Posterior vena cava (tissue), 2 donors: ENCODE measurements around the gene GAL. TPM values are rescaled to one million over a fixed set of nuclear protein-coding genes. Genes with fewer than 3 reads are reported as not detected.

Experiments used
- DNase-seq: peaks from one replicate; pipeline ENCODE4 v3.0.0-alpha.2; 2020; ENCODE audit warnings: low spot score
- intact Hi-C, 2 donors: fragments of 100-400 bp; cut with DNase I; formaldehyde crosslinking; loops; one replicate each; pipeline versions ENCODE4 v1.14.1 to v1.14.2; 2022 to 2023
- total RNA-seq, 2 donors: library from RNA; stranded (reverse); fragmentation: NEBNext Ultra II Directional; extraction: Animal tissue kit (Norgen Biotek cat#: 25700); gene quantifications; one replicate each; pipeline ENCODE4 v1.2.1, GENCODE V29; 2021
- donor health status: DM: yes; HTN: yes; CAD: no.
- donor health status: DM: yes; HTN: yes; CAD: no.

GAL gene
- total RNA-seq, 2 donors from 2014 or later: 0.52 TPM; not detected in 1

DNA sequence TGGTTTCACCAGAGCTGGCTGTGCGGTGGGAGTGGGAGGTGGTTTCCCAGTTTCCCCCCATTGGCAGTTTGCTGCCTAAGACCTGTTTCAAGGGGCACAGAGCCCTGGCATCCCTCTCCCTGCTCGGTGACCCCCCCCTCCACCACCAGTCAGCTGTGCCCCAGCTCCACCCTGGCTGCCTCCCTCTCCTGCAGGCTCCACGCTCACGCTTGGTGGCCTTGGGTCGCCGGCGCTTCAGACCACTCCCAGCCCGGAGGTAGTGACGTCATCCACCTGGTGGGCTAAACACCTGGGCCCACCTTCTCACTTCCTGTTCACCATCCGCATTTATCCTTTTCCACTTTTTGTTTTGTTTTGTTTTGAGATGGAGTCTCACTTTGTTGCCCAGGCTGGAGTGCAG is 7.8 kb downstream of the GAL start:
- DNase-seq: no peak
- intact Hi-C loops: no loop called here

DNA sequence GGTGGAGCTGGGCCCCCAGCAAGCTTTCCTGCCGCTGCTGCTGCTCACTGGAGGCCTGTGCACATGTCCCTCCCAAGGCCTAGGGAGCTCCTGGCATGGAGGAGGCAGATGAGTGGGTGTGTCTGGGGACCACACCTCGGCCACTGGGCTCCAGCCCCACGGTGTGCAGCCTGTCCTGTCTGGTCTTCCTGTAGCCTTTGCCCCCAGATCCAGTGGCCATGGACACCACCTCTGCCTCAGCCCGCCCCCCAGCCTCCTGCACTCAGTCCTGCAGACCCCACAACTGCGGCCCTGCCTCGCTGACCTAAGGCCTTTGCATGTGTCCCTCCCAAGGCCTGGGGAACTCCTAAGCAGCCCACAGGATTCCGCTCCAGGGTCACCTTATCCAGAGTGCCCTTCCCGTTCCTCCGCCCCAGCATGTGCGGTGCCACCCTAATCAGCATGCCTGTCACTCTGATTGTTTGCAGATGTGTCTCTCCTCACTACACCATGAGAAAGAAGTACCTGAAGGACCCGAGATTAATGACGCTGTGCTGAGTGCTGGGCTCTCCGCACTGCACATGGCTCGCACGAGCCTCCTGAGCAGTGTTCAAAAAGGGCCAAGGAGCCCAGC is 8.6 kb downstream of the GAL start:
- no peak for DNase-seq

DNA sequence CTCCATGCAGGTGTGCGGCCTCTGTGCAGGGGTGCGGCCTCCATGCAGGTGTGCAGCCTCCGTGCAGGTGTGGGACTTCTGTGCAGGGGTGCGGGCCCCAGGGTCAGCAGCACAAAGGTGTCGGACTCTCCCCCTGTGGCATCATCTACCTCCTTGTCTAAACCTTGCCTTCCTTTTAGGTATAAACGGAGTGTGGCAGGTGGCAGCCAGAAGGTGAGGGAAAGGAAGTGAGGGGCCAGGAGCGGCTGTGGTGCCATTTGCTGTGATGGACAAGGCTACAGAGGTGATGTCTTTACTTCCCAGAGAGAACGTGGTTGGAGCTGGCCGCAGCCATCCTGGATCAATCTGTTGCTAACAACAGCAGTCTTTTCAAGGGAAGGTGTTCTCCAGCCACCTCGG is 9.1 kb downstream of the GAL start:
- DNase-seq: no peak

More for the DNA sequence above, 8.6 kb downstream of the GAL start:
- intact Hi-C loops: no loop called here

DNA sequence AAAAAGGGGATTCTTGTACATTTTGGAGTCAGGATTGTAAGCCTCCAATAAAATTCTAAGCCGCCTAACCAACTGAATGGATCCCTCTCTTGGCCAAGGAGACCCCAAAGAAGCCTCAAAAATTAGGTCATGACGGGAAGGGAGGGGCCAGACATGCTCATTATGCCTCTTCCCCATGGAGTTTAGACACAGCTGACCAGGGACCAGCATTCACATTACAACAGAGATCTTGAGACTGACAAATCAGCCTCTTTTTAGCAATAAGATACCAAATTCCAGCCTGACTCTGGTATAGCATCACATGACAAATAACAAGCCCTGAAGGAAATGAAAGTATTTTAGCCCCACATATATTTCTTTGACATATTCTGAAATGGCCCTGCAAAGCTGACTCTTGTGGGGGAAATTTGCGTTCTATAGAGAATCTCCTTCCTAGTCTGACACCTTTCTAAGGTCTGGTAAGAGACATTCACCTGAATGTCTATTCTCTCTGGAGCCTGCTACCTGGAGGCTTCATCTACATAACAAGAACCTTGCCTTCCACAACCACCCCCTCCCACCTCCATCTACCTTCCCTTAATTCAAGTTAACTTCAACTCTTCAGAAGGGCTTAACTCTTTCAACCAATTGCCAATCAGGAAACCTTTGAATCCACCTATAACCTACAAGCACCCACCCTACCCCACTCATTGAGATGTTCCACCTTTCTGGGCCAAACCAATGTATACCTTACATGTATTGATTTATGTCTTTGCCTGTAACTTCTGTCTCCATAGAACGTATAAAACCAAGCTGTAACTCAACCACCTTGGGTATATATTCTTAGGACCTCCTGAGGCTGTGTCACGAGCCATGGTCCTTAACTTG is 10.3 kb downstream of the GAL start:
- no peak for DNase-seq
- intact Hi-C loops: no loop called here

More for the DNA sequence above, 9.1 kb downstream of the GAL start:
- intact Hi-C loops: no loop called here

DNA sequence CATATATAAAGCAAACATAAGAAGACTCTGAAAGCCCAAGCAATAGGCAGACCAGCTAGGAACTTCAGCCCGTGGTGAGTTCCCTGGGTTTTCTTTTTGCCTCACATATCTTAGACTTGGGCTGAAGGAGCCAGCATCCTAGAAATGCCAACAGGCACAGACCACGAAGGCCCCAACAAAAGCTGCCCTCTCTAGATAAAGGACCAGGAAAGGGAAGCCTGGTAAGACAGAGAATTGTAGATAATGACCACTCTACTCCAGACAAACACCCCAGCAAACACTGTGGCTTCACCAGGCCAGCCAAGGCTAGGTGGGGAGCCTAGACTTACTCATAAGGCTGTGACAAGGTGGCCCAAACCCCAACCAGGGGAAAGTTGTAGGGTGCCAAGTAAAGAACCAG is 11.2 kb downstream of the GAL start:
- intact Hi-C loops: no loop called here

DNA sequence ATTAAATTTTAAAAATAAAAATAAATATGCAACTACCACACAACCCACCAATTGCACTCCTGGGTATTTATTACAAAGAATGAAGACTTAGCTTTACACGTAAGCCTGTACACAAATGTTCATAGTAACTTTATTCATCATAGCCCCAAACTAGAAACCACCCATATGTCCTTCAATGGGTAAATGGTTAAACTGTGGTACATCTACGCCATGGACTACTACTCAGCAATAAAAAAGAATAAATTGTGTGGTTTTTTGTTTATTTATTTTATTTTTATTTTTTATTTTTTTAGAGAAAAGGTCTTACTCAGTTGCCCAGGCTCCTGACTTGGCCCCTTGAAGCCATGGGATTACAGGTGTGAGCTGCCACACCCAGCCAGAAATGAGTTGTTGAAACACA is 14.6 kb downstream of the GAL start:
- intact Hi-C loops: no loop called here
- no peak for DNase-seq

More for the DNA sequence above, 11.2 kb downstream of the GAL start:
- DNase-seq: no peak

DNA sequence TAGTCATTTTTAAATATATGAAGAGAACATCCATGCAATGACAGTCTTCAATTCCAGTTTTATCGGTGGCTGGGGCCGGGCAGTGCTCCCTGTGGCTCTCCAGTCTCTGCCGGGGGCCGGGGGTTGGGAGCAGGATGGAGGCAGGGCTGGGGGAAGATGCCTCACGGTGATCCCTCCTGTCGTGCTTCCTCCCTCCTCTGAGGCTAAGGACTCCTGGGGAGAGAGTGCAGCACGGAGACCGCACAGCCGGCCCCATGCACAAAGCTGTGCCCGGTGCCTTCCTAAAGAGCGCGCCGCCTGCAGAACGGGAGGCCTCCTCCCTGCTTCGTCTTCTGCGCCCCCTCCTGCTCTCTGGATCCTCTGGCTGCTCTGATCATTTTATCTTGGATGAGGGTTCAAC is 20.5 kb downstream of the GAL start:
- DNase-seq: no peak
- intact Hi-C loops: no loop called here

DNA sequence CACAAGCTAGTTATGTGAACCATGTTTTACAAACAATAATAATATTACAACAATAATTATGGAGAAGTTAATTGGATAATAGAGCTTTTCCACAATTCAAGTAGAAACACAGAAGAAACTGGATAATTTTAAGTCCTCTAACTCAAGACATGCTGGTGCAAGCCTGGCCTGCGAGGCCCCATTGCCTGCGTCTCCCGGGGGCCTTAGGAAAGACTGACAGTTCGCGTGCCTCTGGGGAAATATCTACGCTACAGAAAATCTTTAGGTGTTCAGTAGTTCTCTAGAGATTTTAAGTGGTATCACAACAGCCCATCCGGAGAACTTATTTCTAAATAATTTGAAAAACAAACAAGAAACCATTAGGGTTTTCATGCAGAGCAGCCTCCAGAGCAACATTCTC is 23.2 kb downstream of the GAL start:
- no peak for DNase-seq
- intact Hi-C loops: no loop called here

DNA sequence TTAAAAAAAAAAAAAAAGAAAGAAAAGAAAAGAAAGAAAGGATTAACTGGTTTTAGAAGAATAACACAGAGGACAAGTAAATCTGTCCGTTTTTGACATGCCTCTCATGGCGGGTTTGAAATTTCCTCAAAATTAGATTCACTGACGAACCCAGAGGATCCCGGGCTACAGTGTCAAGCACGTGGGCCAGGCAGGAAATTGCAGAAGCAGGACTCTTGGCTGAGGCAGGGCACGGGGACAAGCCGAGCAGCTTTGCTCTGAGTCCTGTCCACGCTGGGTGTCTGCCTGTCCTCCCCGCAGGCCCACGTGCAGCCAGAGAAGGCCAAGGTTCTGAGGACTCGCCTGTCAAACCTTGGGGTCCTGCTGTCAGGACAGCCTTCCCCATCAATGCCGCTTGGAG is 24.7 kb downstream of the GAL start:
- intact Hi-C loops: no loop called here
- no peak for DNase-seq

DNA sequence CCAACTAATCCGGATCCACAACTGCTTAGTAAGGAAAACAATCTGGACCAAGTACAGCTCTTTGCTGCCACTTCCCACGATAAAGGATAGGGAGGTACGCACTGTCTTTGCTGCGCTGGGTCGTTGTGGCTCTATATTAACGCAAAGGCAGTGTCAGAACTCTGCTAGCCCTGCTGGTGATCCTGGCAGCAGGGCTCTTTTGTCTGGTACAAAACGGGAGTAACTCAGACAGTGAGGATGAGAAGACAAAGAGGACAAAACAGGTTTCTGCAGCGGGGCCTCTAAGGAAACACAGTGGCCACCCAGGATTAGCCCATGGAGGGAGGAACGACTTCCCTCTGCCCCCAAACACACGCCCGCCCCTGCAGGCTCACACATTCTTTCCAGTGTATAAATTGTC is 26.1 kb downstream of the GAL start:
- intact Hi-C loops: no loop called here
- DNase-seq: no peak

DNA sequence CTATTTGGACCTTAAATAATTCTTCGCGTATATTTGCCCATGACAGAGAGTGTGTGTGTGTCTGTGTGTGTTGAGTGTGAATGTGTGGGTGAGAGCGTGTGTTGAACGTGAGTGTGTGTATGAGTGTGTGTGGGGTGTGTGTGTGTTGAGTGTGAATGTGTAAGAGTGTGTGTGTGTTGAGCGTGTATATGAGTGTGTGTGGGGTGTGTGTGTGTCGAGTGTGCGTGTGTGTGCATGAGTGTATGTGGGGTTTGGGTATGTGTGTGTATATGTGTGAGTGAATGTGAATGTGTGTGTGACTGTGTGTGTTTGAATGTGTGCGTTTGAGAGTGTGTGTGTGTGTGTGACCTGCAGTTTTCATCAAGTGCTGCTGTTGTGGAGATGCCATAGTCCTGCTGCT is 26.8 kb downstream of the GAL start:
- no peak for DNase-seq
- intact Hi-C loops: no loop called here

DNA sequence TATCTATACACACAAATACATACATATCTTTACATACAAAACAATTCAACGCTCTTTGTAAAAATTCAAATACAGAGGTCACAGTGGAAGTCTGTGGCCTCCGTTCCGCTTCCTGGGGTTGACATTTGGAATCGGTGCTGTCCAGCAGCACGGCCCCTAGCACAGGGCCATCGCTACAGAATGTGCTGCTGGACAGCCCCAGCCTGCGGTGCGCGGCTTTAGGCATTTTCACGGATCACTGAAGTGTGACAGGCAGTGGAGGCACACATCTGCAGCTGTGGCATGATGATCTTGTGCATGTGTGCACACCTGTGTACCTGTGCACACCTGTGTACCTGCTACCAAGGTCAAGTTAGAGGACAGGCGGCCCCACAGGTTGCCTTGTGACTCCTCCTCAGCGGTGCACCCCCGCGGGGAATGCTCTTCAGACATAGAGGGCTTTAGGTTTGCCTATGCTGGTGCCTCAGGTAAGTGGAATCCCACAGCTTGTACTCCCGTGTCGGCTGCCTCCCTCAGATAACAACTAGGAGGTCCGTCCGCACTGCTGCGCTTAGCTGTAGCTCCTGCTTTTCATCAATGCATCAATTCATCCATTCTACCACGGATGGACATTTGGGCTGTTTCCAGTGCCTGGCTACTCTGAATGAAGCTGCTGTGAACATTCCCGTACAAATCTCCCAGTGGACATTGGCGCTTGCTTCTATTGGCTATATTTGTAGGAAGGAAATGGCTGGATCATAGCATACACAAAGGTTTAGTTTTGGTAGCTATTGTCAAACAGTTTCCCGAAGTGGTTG is 29.9 kb downstream of the GAL start:
- intact Hi-C loops: no loop called here
- DNase-seq: no peak

DNA sequence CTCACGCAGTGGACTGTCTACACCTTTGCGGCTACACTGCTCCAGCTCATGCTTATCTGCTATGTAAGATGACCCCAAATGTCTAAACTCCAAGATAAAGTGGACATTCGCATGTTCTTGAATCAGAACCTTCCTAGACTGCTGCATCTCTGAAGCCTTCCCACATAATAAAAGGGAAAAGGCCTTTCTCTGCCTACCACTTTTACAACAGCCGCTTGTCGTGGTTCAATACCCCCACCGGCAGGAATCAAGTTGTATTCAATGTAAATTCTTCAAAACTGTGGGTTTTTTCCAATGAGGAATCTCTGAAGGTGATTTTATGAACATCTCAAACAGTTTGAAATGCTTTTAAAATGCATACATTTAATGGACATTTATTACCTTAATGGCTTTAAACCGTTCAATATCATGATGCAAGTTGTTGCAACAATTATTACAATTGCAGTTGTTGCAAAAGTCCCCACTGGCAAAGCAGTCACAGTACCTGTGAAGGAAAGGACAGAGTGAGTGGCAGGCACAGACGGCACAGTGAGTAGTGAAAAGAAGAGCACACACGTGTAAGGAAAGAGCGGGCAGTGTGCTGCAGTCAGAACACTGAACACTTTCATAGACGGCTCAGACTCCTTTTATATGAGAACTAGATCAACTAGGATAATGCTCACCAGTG is 31.2 kb downstream of the GAL start:
- no peak for DNase-seq
- intact Hi-C loops: no loop called here

DNA sequence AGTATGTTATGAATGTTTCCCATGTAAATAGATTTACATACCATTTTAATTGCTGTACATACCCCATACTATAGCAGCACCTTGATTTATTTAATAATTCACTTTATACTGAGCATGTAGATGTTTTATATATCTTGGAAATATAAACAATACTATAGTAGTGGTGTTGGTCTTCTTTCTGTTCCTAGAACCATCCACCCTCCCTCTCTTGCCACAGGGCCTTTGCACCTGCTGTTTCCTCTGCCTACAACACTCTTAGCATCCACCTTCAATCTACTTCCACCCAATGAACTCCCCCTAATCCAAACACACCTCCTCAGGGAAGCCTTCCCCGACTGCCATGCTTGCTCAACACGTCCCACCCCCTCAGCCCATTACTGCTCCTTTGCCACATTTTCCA is 36.7 kb downstream of the GAL start:
- intact Hi-C loops: no loop called here
- DNase-seq: no peak

DNA sequence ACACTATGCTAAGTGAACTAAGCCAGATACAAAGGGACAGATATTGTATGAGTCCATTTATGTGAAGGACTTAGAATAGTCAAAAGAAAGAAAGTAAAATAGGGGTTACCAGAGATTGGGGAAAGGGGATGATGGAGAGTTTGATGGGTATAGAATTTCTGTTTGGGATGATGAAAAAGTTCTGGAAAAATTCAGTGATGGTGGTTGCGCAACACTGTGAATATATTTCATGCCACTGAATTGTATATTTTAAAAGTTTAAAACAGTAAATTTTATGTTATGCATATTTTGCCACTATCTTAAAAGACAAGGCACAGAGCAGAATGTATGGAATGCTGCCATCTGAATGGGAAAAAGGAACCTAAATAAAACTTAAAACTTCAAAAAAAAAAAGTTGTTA is 37.8 kb downstream of the GAL start:
- DNase-seq: no peak
- intact Hi-C loops: no loop called here

DNA sequence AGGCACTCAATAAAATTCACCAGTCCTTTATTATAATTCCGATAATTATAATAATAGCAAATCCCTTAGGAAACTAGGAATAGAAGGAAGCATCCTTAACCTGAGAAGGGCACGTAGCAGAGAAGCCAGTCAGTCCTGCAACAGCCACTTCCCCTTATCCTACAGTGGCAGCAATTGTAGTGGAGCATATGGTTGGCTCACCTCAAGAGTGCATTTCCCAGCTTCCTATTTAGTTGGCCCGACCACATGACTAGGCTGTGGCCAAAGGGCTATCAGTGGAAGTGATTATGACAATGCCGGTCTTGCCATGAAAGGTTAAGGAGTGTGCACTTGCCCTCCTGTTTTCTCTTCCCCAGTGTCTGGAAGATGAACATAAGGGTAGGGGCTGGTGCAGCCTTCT is 39.9 kb downstream of the GAL start:
- intact Hi-C loops: no loop called here
- no peak for DNase-seq

DNA sequence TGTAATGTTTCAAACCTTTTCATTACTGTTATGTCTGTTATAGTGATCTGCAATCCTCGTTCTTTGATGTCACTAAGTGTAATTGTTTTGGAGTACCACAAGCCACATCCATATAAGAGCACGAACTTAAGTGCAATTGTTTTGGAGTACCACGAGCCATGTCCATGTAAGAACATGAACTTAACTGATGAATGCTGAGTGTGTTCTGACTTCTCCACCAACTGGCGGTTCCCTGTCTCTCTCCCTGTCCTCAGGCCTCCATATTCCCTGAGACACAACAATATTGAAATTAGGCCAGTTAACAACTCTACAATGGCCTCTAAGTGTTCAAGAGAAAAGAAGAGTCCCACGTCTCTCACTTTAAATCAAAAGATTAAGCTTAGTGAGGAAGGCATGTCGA is 43.4 kb downstream of the GAL start:
- DNase-seq: no peak
- intact Hi-C loops: no loop called here

DNA sequence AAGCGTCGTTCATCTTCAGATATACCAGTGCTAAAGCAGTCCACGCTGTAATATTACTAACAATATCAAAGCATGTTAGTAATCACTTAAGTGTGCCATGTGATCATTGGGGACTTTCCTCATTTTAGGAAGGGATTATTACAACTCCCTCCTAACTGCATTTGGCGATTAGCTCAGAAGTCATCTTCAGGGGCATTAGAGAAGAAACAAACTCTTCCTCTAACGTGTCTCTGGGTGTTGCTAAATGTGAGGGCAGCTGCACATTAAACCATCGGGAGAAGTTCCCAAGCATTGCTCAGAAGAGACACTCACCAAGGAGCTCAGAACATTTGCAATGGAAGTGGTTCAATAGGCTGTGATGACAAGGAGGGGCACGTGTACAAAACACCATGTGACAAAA is 49.8 kb downstream of the GAL start:
- intact Hi-C loops: no loop called here
- DNase-seq: no peak

DNA sequence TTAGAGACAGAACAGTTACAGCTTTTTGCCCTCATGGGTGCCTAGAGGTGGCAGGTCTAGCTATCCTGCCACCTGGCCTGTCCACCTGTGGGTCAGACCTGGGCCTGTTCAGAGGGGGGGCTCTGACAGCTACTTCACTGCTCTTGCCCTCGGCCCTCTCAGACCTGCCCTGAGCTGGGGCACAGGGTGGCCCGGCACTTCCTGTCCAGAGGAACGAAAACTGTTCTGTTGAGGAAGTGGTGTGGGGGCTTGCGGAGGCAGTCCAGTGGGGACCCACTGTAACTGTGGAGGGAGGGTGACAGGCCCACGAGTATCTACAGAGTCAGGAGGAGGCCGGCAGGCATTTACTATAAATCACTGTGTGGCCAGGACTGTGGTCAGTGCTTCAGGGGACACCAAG is 50.8 kb downstream of the GAL start:
- intact Hi-C loops: no loop called here
- no peak for DNase-seq

DNA sequence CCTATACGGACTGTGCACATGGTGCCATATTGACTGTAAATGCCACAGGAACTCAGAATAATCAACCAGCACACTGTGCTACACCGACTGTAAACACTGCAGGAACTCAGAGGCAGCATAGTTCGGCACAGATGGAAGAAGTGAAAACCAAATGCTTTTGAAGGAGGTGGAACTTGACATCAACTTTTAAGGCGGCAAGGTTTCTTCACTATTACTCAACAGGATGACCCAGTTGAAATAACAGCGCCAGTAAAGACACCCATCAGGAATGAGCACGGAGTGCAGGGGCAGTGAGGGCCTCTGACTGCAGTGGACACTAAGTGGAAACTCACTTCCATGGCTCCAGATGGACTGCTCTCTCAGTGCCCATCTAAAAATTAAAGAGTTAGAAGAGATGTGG is 51.3 kb downstream of the GAL start:
- intact Hi-C loops: no loop called here
- no peak for DNase-seq
